GM11168 (cell line): ENCODE results near the gene SLC35B2.

ENCODE experiments used
- in situ Hi-C: fragments of 300-500 bp; cut with MboI; formaldehyde crosslinking; loops from one replicate; pipeline ENCODE4 v1.12.0; 2022; ENCODE audit warnings: low sequenced_read_pairs; ENCODE audit not compliant: unreplicated experiment

SLC35B2 gene

DNA sequence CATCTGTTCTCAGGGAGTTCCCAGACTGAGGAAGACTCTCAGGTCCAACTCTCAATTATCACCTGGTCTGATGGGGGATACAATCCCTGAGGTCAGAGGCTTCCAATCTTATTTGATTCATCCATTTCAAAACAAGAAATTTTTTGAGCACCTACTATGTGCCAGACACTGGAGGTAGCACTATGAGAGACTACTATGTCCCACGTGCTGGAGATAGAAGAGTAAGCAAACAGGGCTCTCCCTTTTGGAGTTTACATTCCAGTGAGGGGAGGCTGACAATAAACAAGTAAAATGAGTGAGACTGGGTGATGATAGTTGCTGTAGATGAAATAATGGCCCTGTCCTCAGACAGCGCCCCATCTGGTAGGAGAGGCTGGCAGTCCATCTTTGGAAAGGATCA, 29.4 kb upstream of the SLC35B2 start:
- in situ Hi-C loops: no loop called here

DNA sequence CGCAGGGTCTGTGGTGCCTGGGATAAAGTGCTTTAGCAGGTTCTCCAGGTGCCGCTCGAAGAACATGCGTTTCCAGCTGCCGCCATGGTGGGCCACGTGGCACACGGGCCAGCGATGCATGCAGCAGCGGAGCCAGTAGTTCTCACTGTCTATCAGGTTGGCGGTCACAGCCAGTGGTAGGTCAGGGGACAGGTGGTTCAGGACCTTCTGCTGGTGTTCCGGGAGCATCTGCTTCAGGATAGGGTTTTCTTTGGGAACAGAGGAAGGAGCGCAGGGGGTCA, 28.9 kb upstream of the SLC35B2 start:
- in situ Hi-C loops: no loop called here

- in situ Hi-C loops: no loop called here
These were observed 28.4 kb upstream of the SLC35B2 start for GRCh38 chr6:44285552-44286284.

DNA sequence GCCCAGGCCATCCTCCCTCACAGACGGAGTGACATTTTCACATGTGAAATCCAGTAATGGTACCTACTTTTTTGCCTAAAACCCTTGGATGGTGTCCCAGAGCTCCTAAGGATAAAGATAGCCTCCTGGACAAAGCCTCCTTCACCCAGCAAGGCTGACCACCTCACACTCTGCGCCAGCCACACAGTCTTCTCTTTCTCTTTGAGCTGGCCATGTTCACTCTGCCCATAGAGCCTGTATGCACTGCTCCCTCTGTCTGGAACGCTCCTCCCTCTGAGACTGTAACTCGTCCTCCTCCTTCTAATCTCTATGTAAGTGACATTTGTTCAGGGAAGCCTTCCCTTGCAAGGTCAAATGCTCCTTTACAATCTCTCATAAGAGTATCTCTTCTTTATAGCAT, 27.5 kb upstream of the SLC35B2 start:
- in situ Hi-C loops: no loop called here

DNA sequence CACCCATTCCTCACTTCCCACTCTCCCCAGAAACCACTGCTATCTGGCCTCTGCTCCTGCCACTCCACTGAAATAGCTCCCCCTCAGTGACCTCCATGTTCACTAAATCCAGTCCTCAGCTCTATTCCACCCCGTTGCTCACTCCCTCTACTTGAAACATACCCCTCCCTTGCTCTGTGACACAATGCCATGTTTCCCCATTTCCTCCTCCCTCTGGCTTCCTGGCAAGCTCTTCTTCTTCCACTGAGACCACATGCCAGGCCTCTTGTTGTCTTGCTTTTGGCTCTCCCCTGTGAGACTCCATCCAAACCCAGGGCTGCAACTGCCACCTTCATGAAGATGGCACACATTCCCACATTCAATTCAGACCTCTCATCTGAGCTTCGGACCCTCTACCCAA, 26.8 kb upstream of the SLC35B2 start:
- in situ Hi-C loops: no loop called here

- in situ Hi-C loops: no loop called here
These were observed 21.7 kb upstream of the SLC35B2 start for GRCh38 chr6:44278774-44279697.

DNA sequence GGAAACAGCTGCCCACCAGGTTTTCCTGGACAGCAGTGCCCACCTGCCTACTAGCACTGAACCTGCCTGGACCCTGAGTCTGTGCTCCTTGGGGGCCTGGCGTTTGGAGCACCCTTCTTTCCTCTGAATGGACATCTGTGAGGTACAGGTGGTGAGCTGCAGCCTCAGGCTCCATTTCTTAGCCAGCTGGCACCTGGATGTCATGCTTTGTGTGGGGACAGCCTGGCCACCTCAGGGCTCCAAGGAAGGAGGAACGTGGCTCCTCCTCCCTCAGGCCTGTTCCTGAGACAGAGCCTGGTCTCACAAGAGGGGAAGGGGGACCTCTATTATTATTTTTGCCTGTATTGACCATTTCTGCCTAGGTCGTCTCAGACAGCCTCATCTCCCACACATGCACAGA, 21.0 kb upstream of the SLC35B2 start:
- in situ Hi-C loops: no loop called here

- in situ Hi-C loops: no loop called here
These were observed 20.4 kb upstream of the SLC35B2 start for GRCh38 chr6:44277763-44278162.

- in situ Hi-C loops: no loop called here
These were observed 19.6 kb upstream of the SLC35B2 start for GRCh38 chr6:44276667-44277640.

GRCh38 chr6:44275749-44276648, 18.7 kb upstream of the SLC35B2 start:
- in situ Hi-C loops: no loop called here

GRCh38 chr6:44275271-44275748, 18.0 kb upstream of the SLC35B2 start:
- in situ Hi-C loops: no loop called here

DNA sequence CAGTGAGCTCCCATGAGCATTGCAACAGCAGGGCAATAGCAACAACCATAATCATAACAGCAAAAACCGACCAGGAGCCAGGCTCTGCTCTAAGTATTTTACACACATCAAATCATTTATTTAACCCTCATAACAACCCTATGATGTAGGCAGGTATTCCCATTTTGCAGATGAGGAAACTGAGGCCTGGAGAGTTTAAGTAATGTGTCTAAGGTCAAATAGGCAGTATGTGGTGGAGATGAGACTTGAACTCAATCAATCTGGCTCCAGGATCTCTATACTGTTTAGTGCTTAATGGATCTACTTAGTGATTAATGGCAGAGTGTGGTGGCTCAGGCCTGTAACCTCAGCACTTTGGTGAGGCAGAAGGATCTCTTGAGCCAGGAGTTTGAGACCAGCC, 16.3 kb upstream of the SLC35B2 start:
- in situ Hi-C loops: no loop called here

- in situ Hi-C loops: no loop called here
These were observed 15.8 kb upstream of the SLC35B2 start for GRCh38 chr6:44272999-44273566.

DNA sequence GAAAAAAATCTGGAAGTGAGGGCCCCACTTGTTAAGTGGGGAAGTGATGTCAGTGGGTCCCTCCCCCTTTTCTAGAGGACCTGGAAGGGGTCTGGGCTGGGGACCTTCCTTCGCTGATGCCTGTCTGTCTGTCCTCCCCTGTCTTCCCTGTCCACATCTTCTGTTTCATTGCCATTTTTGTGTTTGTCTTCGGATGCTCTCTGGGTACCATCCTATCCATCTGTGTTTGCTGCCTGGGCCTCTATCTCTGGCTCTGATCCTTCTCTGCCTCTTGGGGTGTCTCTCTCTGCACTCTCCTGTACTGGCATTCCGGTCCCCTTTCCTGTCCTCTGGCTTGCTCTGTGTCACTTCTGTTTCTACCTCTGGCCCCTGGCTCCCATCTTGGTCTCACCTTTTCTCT, 15.2 kb upstream of the SLC35B2 start:
- in situ Hi-C loops: no loop called here

DNA sequence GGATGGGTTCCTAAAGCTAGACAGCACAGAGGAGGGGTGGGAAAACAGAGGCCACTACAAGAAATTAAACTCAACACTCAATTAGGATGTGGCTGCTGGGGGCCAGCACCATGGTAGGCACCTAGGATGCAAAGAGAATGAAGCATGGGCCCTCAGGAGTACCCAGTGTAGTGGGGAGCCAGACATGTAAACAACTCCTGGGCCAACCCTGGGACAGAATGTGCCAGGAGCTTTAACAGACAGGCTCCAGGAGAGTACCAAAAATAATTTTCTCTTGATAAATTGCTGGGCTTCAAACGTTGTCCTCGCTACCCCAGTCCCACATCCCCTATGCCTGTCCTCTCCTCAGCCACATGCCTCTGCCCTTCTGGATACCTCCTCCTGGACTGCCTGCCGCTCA, 14.6 kb upstream of the SLC35B2 start:
- in situ Hi-C loops: no loop called here

DNA sequence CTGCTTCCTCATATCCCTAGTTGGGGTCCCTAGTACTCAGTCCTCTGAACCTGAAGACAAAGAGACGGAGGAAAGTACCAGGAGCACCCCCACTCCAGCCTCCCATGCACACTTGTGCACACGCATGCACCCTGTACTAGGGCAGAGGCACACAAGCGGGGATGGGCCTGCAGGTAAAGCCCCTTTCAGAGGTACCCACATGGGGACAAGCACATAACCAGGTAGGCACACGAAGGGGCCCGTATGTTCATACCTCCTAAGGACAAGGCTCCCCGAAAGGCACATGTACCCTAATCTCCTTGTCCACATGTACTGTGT, 14.0 kb upstream of the SLC35B2 start:
- in situ Hi-C loops: no loop called here

DNA sequence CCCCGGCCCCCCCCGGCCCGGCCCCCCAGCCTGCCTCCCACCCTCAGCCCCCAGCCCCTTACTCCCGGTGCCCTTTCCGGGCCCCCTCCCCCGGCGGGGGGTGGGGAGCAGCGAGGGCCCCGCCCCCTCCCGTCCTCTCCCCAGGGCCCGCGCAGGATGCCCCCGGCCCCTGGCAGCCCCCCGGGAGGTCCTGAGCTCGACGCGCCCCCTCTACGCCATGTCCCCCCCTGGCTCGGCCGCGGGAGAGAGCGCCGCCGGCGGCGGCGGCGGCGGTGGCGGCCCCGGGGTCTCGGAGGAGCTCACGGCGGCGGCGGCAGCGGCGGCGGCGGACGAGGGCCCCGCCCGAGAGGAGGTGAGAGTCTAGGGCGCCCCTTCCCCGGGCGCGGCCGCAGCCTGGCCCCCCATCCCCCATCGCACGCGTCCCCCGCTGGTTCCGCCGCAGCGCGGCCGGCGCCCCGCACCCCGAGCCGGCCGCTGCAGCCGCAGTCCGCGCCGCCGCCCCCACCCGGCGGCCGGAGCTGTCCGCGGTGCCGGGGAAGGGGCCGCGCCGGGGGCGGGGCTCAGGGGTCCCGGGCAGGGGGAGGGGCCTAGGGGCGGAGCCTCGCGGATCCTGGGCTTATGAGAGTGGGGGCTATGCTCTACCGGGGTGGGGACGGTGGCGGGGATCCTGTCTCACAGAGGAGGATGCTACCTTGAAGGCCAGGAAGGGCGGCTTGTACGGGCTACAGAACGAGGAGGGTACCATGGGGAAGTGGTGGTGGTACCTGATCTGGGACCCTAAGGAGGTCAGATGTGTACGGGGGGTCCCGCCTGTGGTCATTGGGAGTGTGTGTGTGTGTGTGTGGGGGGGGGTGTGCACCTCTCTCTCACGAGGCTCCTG, 13.4 kb upstream of the SLC35B2 start:
- in situ Hi-C loops: no loop called here

DNA sequence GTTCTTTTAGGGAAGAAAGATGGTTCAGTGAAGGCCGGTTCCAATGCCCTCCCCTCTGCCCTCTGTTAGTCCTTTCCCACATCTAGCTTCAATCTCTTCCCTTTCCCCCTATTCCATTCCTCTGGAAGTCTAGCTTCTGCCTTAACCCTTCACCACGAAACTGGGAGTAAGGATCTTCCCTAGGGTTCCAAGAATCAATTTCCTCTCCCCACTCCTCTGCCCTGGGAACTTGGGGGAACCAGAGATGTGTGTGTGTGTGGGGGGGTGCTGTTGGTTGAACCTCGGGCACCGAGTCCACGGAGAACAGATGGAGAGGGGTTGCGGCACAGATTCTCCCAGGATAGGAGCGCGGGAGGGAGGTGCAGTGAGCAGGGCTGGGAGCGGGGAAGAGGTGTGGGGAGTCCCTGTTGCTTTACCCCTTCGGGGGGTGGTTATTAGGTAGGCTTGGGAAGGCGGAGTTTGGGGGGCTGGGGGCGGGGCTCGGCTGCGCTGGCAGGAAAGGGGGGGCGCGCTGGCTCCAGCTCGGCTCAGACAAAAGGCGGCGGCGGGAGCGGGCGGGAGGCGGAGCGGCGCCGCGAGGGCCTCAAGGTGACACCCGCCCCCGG, 12.7 kb upstream of the SLC35B2 start, which contains the start of gene TMEM151B:
TSS of gene TMEM151B (plus strand) at position 530 of the 605 bp plus-strand sequence. CDS start 293 bp downstream, outside the sequence.
- in situ Hi-C loops: no loop called here
